Measurements from ENCODE around the gene GARIN5B. TPM values are rescaled to one million over a fixed set of nuclear protein-coding genes. Genes with fewer than 3 reads are reported as not detected.

Gene GARIN5B
- total RNA-seq, 3 donors from 2014 or later (not counting 1 experiment from before 2014, with no cell fraction given) = not detected

DNA sequence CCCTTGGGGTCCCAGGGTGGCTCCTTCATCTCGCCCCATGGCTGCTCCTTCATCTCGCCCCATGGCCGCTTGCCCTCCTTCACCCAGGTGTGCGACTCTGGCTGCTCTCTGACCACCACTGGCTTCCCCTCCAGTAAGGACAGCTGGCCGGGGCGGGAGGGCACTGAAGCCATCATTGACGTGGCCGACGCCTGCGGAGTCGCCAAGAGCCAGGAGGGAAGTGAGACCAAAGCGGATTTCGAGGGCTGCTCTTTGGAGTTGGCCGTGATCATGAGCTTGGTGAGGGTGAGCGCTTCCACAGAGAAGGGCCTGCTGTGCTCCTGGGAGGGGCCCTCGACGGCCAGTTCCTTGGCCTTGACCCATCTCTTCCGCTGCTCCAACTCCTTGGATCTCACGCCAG lies 4.6 kb downstream of the GARIN5B start:
- no peak for ATAC-seq
- H3K27ac ChIP-seq (ENCODE audit: low read length) = no peak overlapping the region
- Mint-ChIP-seq H3K27ac (no peak overlapping the region), H3K4me3 (no peak overlapping the region), H3K36me3 (no peaks in the 10 kb centered on the region), H3K4me1 (peaks cover 0 to 6% of the 10 kb centered on the region in 2 donors), H3K27me3 (ENCODE audit: low read depth in 2 of 2) (peaks cover 10 to 16% of the 10 kb centered on the region in 2 donors), H3K9me3 (no peaks in the 10 kb centered on the region)
- 88% methylated on average over 19 of the region's 19 CpGs for WGBS (ENCODE audit: insufficient coverage)
- DNase-seq = no peak
- intact Hi-C loops (cut with micrococcal nuclease) = no loop called here
- no peaks in the 10 kb centered on the region for H3K9me3 ChIP-seq (ENCODE audit: control insufficient read depth, insufficient read depth, low read length)
- peaks cover 14% of the 10 kb centered on the region for H3K4me1 ChIP-seq (ENCODE audit: control insufficient read depth, insufficient read depth, low read length)
- TF ChIP-seq, protein P1, sequence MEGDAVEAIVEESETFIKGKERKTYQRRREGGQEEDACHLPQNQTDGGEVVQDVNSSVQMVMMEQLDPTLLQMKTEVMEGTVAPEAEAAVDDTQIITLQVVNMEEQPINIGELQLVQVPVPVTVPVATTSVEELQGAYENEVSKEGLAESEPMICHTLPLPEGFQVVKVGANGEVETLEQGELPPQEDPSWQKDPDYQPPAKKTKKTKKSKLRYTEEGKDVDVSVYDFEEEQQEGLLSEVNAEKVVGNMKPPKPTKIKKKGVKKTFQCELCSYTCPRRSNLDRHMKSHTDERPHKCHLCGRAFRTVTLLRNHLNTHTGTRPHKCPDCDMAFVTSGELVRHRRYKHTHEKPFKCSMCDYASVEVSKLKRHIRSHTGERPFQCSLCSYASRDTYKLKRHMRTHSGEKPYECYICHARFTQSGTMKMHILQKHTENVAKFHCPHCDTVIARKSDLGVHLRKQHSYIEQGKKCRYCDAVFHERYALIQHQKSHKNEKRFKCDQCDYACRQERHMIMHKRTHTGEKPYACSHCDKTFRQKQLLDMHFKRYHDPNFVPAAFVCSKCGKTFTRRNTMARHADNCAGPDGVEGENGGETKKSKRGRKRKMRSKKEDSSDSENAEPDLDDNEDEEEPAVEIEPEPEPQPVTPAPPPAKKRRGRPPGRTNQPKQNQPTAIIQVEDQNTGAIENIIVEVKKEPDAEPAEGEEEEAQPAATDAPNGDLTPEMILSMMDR (IDR thresholded peaks at IDR 0.05) = no peak
- peaks cover 8% of the 10 kb centered on the region for H3K27me3 ChIP-seq (ENCODE audit: control insufficient read depth, insufficient read depth, low read length)
- H3K4me3 ChIP-seq (ENCODE audit: low read length) = no peak overlapping the region
- H3K36me3 ChIP-seq (ENCODE audit: control insufficient read depth, insufficient read depth, low read length) = no peaks in the 10 kb centered on the region

DNA sequence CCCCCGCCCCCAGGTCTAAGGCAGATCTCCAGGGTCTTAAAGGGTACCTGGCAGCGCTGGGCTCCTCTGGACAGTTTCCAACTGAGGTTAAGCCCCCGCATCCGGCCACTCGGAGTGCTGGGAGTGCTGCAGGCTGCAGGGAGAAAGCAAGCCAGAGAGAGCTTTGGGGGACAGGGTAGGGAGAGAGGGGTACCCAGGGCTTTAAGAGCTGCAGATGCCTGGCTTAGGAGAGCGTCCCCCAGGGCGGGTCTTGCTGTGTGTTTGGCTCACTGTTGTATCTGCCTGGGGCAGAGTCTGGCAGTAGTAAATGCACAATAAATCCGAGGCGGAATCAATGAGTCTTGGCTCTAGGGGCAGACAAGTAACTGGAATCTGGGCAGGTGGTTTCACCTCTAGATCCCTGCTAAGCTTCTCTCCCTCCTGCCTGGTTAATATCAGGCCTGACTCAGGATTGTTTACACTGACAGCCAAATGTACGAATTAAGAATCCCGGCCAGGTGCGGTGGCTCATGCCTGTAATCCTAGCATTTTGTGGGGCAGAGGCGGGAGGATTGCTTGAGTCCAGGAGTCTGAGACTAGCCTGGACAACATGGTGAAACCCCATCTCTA lies 7.7 kb downstream of the GARIN5B start:
- H3K36me3 Mint-ChIP-seq = no peaks in the 10 kb centered on the region
- 45% methylated on average over 12 of the region's 13 CpGs for WGBS (ENCODE audit: insufficient coverage)
- H3K27me3 ChIP-seq (ENCODE audit: control insufficient read depth, insufficient read depth, low read length) = peaks cover 28% of the 10 kb centered on the region
- ATAC-seq = no peak
- no peaks in the 10 kb centered on the region for H3K36me3 ChIP-seq (ENCODE audit: control insufficient read depth, insufficient read depth, low read length)
- H3K4me3 Mint-ChIP-seq = peak overlapping the region; percentile 6
- TF ChIP-seq, protein P1 (IDR thresholded peaks at IDR 0.05) = no peak
- peaks cover 32 to 40% of the 10 kb centered on the region in 2 donors for H3K27me3 Mint-ChIP-seq (ENCODE audit: low read depth in 2 of 2)
- peaks cover 21% of the 10 kb centered on the region for H3K4me1 ChIP-seq (ENCODE audit: control insufficient read depth, insufficient read depth, low read length)
- DNase-seq = peak in 1 of 2 donors; percentile 27
- intact Hi-C loops (cut with micrococcal nuclease) = no loop called here
- H3K4me3 ChIP-seq (ENCODE audit: low read length) = no peak overlapping the region
- H3K27ac ChIP-seq (ENCODE audit: low read length) = no peak overlapping the region
- no peaks in the 10 kb centered on the region for H3K9me3 Mint-ChIP-seq
- H3K27ac Mint-ChIP-seq = no peak overlapping the region
- H3K4me1 Mint-ChIP-seq = peaks cover 4 to 31% of the 10 kb centered on the region in 2 donors
- no peaks in the 10 kb centered on the region for H3K9me3 ChIP-seq (ENCODE audit: control insufficient read depth, insufficient read depth, low read length)

DNA sequence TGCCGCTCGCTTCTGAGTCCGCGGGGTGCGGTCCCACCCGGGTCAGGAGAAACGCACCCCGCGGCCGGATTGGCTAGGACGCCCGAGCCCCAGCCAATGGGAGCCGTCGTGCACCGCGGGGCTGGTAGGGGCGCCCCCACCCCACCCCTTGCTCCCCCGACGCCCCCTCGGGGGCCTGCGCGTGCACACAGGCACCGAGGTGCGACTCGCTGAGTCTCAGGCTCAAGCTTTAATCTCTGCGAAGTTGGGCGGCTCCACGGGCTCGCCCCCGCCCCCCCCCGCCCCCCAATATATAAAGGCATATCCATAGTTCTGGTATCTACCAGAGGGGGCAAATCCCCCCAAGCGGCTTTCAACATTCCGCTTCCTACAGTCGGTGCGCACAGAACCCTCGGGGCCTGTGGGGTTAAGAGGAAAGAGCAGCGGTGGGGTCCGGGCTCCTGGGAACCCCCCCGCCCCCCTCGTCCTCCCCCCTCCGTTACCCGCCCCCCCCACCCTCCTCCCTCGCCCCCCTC lies 8.3 kb downstream of the GARIN5B start, which contains the start of gene COX6B2:
Gene COX6B2, minus strand, starts transcription at position 22 of the 515 bp plus-strand sequence. CDS start 198 bp downstream, outside the sequence.
- no peak for DNase-seq
- H3K27ac ChIP-seq (ENCODE audit: low read length) = no peak within 1 kb of the TSS
- intact Hi-C loops (cut with micrococcal nuclease) = no loop called here
- peaks cover 21% of the 10 kb centered on the region for H3K4me1 ChIP-seq (ENCODE audit: control insufficient read depth, insufficient read depth, low read length)
- ATAC-seq = no peak
- no peaks in the 10 kb centered on the region for H3K9me3 ChIP-seq (ENCODE audit: control insufficient read depth, insufficient read depth, low read length)
- TF ChIP-seq, protein P1 (IDR thresholded peaks at IDR 0.05) = no peak
- H3K4me3 ChIP-seq (ENCODE audit: low read length) = peak within 1 kb of the TSS; percentile 29
- peak within 1 kb of the TSS; percentile 86 for H3K4me3 Mint-ChIP-seq
- H3K4me1 Mint-ChIP-seq = peaks cover 4 to 31% of the 10 kb centered on the region in 2 donors
- 5% methylated on average over 30 of the region's 43 CpGs for WGBS (ENCODE audit: insufficient coverage)
- H3K36me3 ChIP-seq (ENCODE audit: control insufficient read depth, insufficient read depth, low read length) = no peaks in the 10 kb centered on the region
- H3K9me3 Mint-ChIP-seq = no peaks in the 10 kb centered on the region
- H3K36me3 Mint-ChIP-seq = no peaks in the 10 kb centered on the region
- peaks cover 32 to 40% of the 10 kb centered on the region in 2 donors for H3K27me3 Mint-ChIP-seq (ENCODE audit: low read depth in 2 of 2)
- H3K27ac Mint-ChIP-seq = peak within 1 kb of the TSS in 1 of 2 donors; percentile 77
- peaks cover 28% of the 10 kb centered on the region for H3K27me3 ChIP-seq (ENCODE audit: control insufficient read depth, insufficient read depth, low read length)
